GM23248 (cell line): ENCODE results near the gene ADGRV1. TPM values are rescaled to one million over a fixed set of nuclear protein-coding genes. Genes with fewer than 3 reads are reported as not detected.

ENCODE experiments used
- DNase-seq: peaks from one replicate; pipeline ENCODE4 v3.0.0-alpha.2; 2015
- H2AFZ ChIP-seq: fragments of 200-600 bp; sonication (generic); 2 replicates; pipeline ENCODE4 v1.6.1; 2016; ENCODE audit warnings: antibody characterized with exemption
- H3F3A ChIP-seq: fragments of 200-600 bp; sonication (generic); 2 replicates; pipeline ENCODE4 v1.6.1; 2016; ENCODE audit warnings: mild to moderate bottlenecking, antibody characterized with exemption, mixed run types; ENCODE audit not compliant: insufficient read depth
- H3K27ac ChIP-seq: fragments of 200-600 bp; sonication (generic); 2 replicates; pipeline ENCODE4 v1.5.1; 2016; ENCODE audit warnings: mild to moderate bottlenecking
- H3K27me3 ChIP-seq: fragments of 200-600 bp; sonication (generic); replicated peaks from 2 replicates; pipeline ENCODE4 v1.6.1; 2016; ENCODE audit warnings: mild to moderate bottlenecking; ENCODE audit not compliant: insufficient read depth
- H3K36me3 ChIP-seq: fragments of 200-600 bp; sonication (generic); 2 replicates; pipeline ENCODE4 v1.6.1; 2016; ENCODE audit warnings: low read depth, mild to moderate bottlenecking
- H3K4me1 ChIP-seq: fragments of 200-600 bp; sonication (generic); 2 replicates; pipeline ENCODE4 v1.6.1; 2016; ENCODE audit warnings: mild to moderate bottlenecking; ENCODE audit not compliant: insufficient read depth
- H3K4me2 ChIP-seq: fragments of 200-600 bp; sonication (generic); one replicate; pipeline ENCODE4 v1.6.1; 2016; ENCODE audit warnings: mild to moderate bottlenecking; ENCODE audit not compliant: unreplicated experiment
- H3K4me3 ChIP-seq: fragments of 200-600 bp; sonication (generic); 2 replicates; pipeline ENCODE4 v1.5.1; 2016; ENCODE audit warnings: mild to moderate bottlenecking
- H3K79me2 ChIP-seq: fragments of 200-600 bp; sonication (generic); 2 replicates; pipeline ENCODE4 v1.6.1; 2016; ENCODE audit warnings: mild to moderate bottlenecking; ENCODE audit not compliant: insufficient read depth
- H3K9ac ChIP-seq: fragments of 200-600 bp; sonication (generic); 2 replicates; pipeline ENCODE4 v1.6.1; 2016; ENCODE audit warnings: mild to moderate bottlenecking
- H3K9me2 ChIP-seq: fragments of 200-600 bp; sonication (generic); 2 replicates; pipeline ENCODE4 v1.6.1; 2016; ENCODE audit warnings: mixed run types, mild to moderate bottlenecking, moderate library complexity; ENCODE audit not compliant: insufficient read depth
- H3K9me3 ChIP-seq: fragments of 200-600 bp; sonication (generic); one replicate; pipeline ENCODE4 v1.6.1; 2017; ENCODE audit warnings: low read depth
- H4K20me1 ChIP-seq: fragments of 200-600 bp; sonication (generic); 2 replicates; pipeline ENCODE4 v1.6.0; 2016; ENCODE audit not compliant: insufficient read depth
- EZH2 ChIP-seq: fragments of 200-600 bp; sonication (generic); IDR thresholded peaks from 2 replicates; pipeline ENCODE4 v1.6.1; 2018; ENCODE audit warnings: antibody characterized with exemption, mild to moderate bottlenecking; ENCODE audit not compliant: insufficient read depth, poor library complexity, severe bottlenecking
- EZH2phosphoT487 ChIP-seq: fragments of 200-600 bp; sonication (generic); IDR thresholded peaks from 2 replicates; pipeline ENCODE4 v1.6.1; 2018; ENCODE audit warnings: antibody characterized with exemption, moderate library complexity, mild to moderate bottlenecking, low read depth; ENCODE audit not compliant: insufficient read depth
- WGBS, 2 experiments: methylation state at CpG; one replicate each; pipeline ENCODE4 v1.1.6; 2015 to 2017; ENCODE audit warnings: low lambda C conversion rate in 2 of 2, low coverage in 1 of 2; ENCODE audit errors: missing lambda C conversion rate in 2 of 2; 5-methylcytosine and 5-hydroxymethylcytosine counted together
- in situ Hi-C: fragments of 300-500 bp; cut with MboI; formaldehyde crosslinking; loops from 2 replicates; pipeline ENCODE4 v1.15.0; 2020
- polyA plus RNA-seq: library from polyadenylated mRNA; unstranded; fragments of >200 nt; fragmentation: Nextera tagmentation; extraction: Ambion mirVana; gene quantifications from 2 replicates; pipeline ENCODE4 v1.2.1, GENCODE V29; 2016
- total RNA-seq: library from RNA; depleted of rRNA; stranded (reverse); fragments of >200 nt; shearing (Covaris generic); gene quantifications from 2 replicates; pipeline ENCODE4 v1.2.3, GENCODE V29; 2014

ADGRV1 gene
- total and polyA plus RNA-seq, 2 experiments from 2014 or later = not detected

DNA sequence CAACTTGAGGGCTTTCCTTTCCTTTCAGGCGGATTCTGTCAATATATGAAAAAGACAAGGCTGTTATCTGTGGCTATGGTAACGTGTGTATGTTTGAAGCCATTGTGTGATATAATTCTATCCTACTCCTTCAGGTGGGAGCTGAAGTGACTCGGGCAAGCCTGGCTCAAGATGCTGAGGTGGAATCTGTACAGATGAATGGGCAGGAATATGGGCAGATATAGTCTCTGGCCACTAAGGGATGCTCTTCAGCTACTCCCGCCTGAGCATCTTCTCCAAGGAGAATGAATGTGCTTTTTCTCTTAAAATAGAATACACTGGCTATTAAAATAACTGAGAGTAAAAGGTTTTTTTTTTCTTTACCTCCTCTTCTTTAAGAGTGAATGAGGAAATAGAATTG is 244.8 kb downstream of the ADGRV1 start:
- H4K20me1 ChIP-seq = no peaks in the 10 kb centered on the region
- no peak overlapping the region for H3K4me3 ChIP-seq
- in situ Hi-C loops = no loop called here
- H3K9me3 ChIP-seq = no peaks in the 10 kb centered on the region
- H3K4me1 ChIP-seq = no peaks in the 10 kb centered on the region
- H3K27me3 ChIP-seq = peaks cover 7% of the 10 kb centered on the region
- no peak for TF ChIP-seq EZH2phosphoT487
- TF ChIP-seq EZH2 = no peak
- H2AFZ ChIP-seq = no peak overlapping the region
- no peak overlapping the region for H3K4me2 ChIP-seq
- H3K9me2 ChIP-seq = no peaks in the 10 kb centered on the region
- H3K36me3 ChIP-seq = no peaks in the 10 kb centered on the region
- 32 to 39% methylated on average over 4 of the region's 4 CpGs for WGBS, 2 experiments
- no peak overlapping the region for H3K9ac ChIP-seq
- H3F3A ChIP-seq = no peaks in the 10 kb centered on the region
- H3K27ac ChIP-seq = no peak overlapping the region
- no peaks in the 10 kb centered on the region for H3K79me2 ChIP-seq
- DNase-seq = no peak

DNA sequence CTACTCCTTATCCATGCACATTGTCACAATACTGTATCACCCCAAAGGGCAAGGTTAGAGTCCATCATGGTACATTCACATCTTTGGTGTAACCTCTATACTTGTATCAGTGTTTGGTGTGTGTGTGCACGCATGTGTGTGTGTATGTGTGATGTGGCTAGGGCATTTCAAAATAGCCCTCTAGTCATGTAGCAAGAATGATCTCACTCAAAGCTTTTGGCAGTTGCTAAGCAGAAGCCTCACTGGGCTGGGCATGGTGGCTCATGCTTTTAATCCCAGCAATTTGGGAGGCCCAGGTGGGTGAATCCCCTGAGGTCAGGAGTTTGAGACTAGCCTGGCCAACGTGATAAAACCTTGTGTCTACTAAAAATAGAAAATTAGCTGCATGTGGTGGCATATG is 245.3 kb downstream of the ADGRV1 start:
- H3K9ac ChIP-seq = no peak overlapping the region

DNA sequence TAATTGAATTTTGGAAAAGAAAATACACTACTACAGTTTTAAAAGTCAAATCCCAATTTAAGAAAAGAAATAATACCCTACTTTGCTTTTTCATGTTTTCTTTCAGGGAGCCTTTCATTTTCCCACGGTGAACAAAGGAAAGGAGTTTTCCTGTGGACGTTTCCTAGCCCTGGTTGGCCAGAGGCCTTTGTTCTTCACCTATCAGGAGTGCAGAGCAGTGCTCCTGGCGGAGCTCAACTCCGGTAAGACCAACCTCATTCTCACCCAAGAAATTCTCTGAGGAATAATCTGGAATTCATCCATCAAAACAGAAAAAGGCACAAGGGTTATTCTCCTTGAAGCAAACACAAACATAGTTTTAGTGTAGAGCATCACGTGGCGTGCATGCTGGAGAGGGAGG is 248.9 kb downstream of the ADGRV1 start:
- no peaks in the 10 kb centered on the region for H3K9me2 ChIP-seq
- TF ChIP-seq EZH2phosphoT487 = no peak
- no peak for TF ChIP-seq EZH2
- no peaks in the 10 kb centered on the region for H4K20me1 ChIP-seq
- H3K4me2 ChIP-seq = no peak overlapping the region
- H3K79me2 ChIP-seq = no peaks in the 10 kb centered on the region
- H3K27ac ChIP-seq = no peak overlapping the region
- H3K36me3 ChIP-seq = no peaks in the 10 kb centered on the region
- no peak overlapping the region for H3K9ac ChIP-seq
- WGBS, 2 experiments = 41% methylated on average over 6 of the region's 6 CpGs
- no peaks in the 10 kb centered on the region for H3K9me3 ChIP-seq
- H3K4me1 ChIP-seq = no peaks in the 10 kb centered on the region
- H3K4me3 ChIP-seq = no peak overlapping the region
- H2AFZ ChIP-seq = no peak overlapping the region
- H3K27me3 ChIP-seq = peaks cover 7% of the 10 kb centered on the region
- in situ Hi-C loops = no loop called here
- H3F3A ChIP-seq = no peaks in the 10 kb centered on the region
- no peak for DNase-seq

More for the DNA sequence above, 245.3 kb downstream of the ADGRV1 start:
- Histone ChIP-seq H3K36me3 (no peaks in the 10 kb centered on the region), H3K9me2 (no peaks in the 10 kb centered on the region), H4K20me1 (no peaks in the 10 kb centered on the region), H2AFZ (no peak overlapping the region), H3K4me2 (no peak overlapping the region), H3K79me2 (no peaks in the 10 kb centered on the region), H3K4me3 (no peak overlapping the region), H3K4me1 (no peaks in the 10 kb centered on the region), H3F3A (no peaks in the 10 kb centered on the region), H3K27me3 (peaks cover 7% of the 10 kb centered on the region), H3K27ac (no peak overlapping the region), H3K9me3 (no peaks in the 10 kb centered on the region)
- DNase-seq = peak; percentile 48
- in situ Hi-C loops = no loop called here
- no peak for TF ChIP-seq EZH2
- TF ChIP-seq EZH2phosphoT487 = no peak
- WGBS, 2 experiments = 21 to 25% methylated on average over 2 of the region's 2 CpGs

DNA sequence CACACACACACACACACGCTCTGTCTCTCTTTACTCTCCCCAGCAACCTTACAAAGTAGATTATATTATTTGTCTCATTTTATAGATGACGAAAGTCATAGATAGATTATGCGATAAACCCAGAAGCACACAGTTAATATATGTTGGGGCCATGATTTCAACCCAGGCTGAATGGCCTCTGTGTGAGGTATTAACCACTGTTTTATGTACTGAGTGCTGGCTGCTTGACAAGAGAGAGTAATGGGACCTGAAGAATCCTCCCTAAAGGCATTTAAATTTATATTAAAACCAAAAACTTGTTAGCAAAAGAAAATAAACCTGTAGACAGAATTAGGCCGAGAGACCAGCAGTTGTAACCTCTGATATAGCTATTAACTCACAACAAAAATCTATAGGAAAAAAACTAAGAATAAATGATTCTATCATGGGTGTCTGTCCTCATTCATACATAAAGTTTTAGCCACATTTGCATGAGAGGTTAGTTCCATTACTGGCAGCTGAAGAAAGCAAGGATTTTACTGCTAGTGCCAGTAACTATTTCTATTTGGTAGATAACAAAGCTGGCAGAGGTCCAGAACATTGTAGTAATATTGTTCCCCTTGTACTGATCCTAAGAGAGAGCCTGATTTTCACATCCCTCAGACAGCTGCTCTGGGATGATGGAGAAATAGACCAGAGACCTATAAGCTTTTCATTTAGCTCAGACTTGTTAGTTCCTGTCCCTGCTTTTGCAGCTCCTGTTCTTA is 250.9 kb downstream of the ADGRV1 start:
- H3K4me3 ChIP-seq = no peak overlapping the region
- DNase-seq = no peak
- H3K27me3 ChIP-seq = peaks cover 5% of the 10 kb centered on the region
- H3K9me2 ChIP-seq = no peaks in the 10 kb centered on the region
- no peaks in the 10 kb centered on the region for H3F3A ChIP-seq
- H2AFZ ChIP-seq = no peak overlapping the region
- no peaks in the 10 kb centered on the region for H3K4me1 ChIP-seq
- no peak overlapping the region for H3K4me2 ChIP-seq
- in situ Hi-C loops = no loop called here
- H3K9ac ChIP-seq = no peak overlapping the region
- no peaks in the 10 kb centered on the region for H3K36me3 ChIP-seq
- no peaks in the 10 kb centered on the region for H3K79me2 ChIP-seq
- no peaks in the 10 kb centered on the region for H3K9me3 ChIP-seq
- no peaks in the 10 kb centered on the region for H4K20me1 ChIP-seq
- no peak overlapping the region for H3K27ac ChIP-seq
- 53 to 58% methylated on average over 4 of the region's 4 CpGs for WGBS, 2 experiments
- TF ChIP-seq EZH2 (no peak), EZH2phosphoT487 (no peak)
